GM19025 (cell line): Measurements from ENCODE around the gene NAA80.

ENCODE experiments used
- ATAC-seq: cut with Tn5 transposase; IDR thresholded peaks from one replicate; pipeline ENCODE4 v1.9.1; 2021; ENCODE audit warnings: mild to moderate bottlenecking, low read depth, moderate library complexity; ENCODE audit not compliant: unreplicated experiment

NAA80 gene

GRCh38 chr3:50330330-50330729 is 31.1 kb upstream of the NAA80 start:
- no peak for ATAC-seq

- ATAC-seq, result peak; percentile 88
Observed at GRCh38 chr3:50327943-50328691, 28.9 kb upstream of the NAA80 start, which contains the start of gene TUSC2. TSS of gene TUSC2 (minus strand) at chr3:50328223. CDS start at chr3:50328099, 124 bp downstream.

- ATAC-seq, result no peak
Observed at GRCh38 chr3:50327129-50327528, 27.9 kb upstream of the NAA80 start.

- no peak for ATAC-seq
Observed at GRCh38 chr3:50326182-50326541, 27.0 kb upstream of the NAA80 start.

GRCh38 chr3:50325497-50326181 is 26.4 kb upstream of the NAA80 start:
- no peak for ATAC-seq

- no peak for ATAC-seq
Observed at GRCh38 chr3:50325113-50325480, 25.9 kb upstream of the NAA80 start.

GRCh38 chr3:50324351-50325112 is 25.3 kb upstream of the NAA80 start:
- no peak for ATAC-seq

GRCh38 chr3:50323614-50324199 is 24.5 kb upstream of the NAA80 start:
- no peak for ATAC-seq

GRCh38 chr3:50323092-50323600 is 23.9 kb upstream of the NAA80 start:
- ATAC-seq, result no peak

GRCh38 chr3:50322386-50323091 is 23.3 kb upstream of the NAA80 start, which contains the start of gene HYAL2:
TSS of gene HYAL2 (minus strand) at chr3:50322745. CDS start at chr3:50320489, 2,256 bp downstream.
- ATAC-seq, result no peak

GRCh38 chr3:50322115-50322385 is 22.8 kb upstream of the NAA80 start:
- no peak for ATAC-seq

- ATAC-seq, result peak; percentile 82
Observed at GRCh38 chr3:50321336-50322114, 22.3 kb upstream of the NAA80 start.

- peak; percentile 52 for ATAC-seq
Observed at GRCh38 chr3:50320853-50321335, 21.7 kb upstream of the NAA80 start.

GRCh38 chr3:50319894-50320625 is 20.9 kb upstream of the NAA80 start:
- ATAC-seq, result no peak

GRCh38 chr3:50319181-50319893 is 20.1 kb upstream of the NAA80 start:
- no peak for ATAC-seq

GRCh38 chr3:50318615-50319014 is 19.4 kb upstream of the NAA80 start:
- no peak for ATAC-seq

- no peak for ATAC-seq
Observed at GRCh38 chr3:50318163-50318562, 19.0 kb upstream of the NAA80 start.

- ATAC-seq, result no peak
Observed at GRCh38 chr3:50317300-50317699, 18.1 kb upstream of the NAA80 start.
